ENCODE results near the gene ATR.

Gene ATR

GRCh38 chr3:142507241-142507640 lies 71.3 kb downstream of the ATR start:
- Histone ChIP-seq H3K27ac (replicated peaks) (no peak overlapping the region), H3K27me3 (ENCODE audit: insufficient read depth, poor library complexity, severe bottlenecking) (no peaks in the 10 kb centered on the region), H3K4me3 (replicated peaks; ENCODE audit: insufficient read depth, low read length) (no peak overlapping the region)
- no peak for DNase-seq (ENCODE audit: low read depth in 1 of 2, low spot score in 1 of 2)
- TF ChIP-seq CTCF (IDR thresholded peaks at IDR 0.05; ENCODE audit: insufficient read depth, low read length) = no peak
- no peak for TF ChIP-seq GABPA (IDR thresholded peaks at IDR 0.05; ENCODE audit: low read depth)
- TF ChIP-seq SPI1 (IDR thresholded peaks at IDR 0.05; ENCODE audit: borderline replicate concordance, low read depth) = no peak
- TF ChIP-seq REST (IDR thresholded peaks at IDR 0.05; ENCODE audit: insufficient replicate concordance, low read depth) = no peak
- TF ChIP-seq POLR2AphosphoS5 (IDR thresholded peaks at IDR 0.05; ENCODE audit: low read depth) = no peak

GRCh38 chr3:142502187-142502985 lies 76.1 kb downstream of the ATR start:
- no peak for DNase-seq (ENCODE audit: low read depth in 1 of 2, low spot score in 1 of 2)
- TF ChIP-seq GABPA (IDR thresholded peaks at IDR 0.05; ENCODE audit: low read depth) (no peak), SPI1 (IDR thresholded peaks at IDR 0.05; ENCODE audit: borderline replicate concordance, low read depth) (no peak), REST (IDR thresholded peaks at IDR 0.05; ENCODE audit: insufficient replicate concordance, low read depth) (no peak), CTCF (IDR thresholded peaks at IDR 0.05; ENCODE audit: insufficient read depth, low read length) (no peak), POLR2AphosphoS5 (IDR thresholded peaks at IDR 0.05; ENCODE audit: low read depth) (no peak)

GRCh38 chr3:142501004-142501926 lies 77.3 kb downstream of the ATR start:
- H3K27ac ChIP-seq (replicated peaks) = no peak overlapping the region
- TF ChIP-seq POLR2AphosphoS5 (IDR thresholded peaks at IDR 0.05; ENCODE audit: low read depth) = no peak
- no peak for TF ChIP-seq CTCF (IDR thresholded peaks at IDR 0.05; ENCODE audit: insufficient read depth, low read length)
- no peak for TF ChIP-seq GABPA (IDR thresholded peaks at IDR 0.05; ENCODE audit: low read depth)
- no peak for TF ChIP-seq REST (IDR thresholded peaks at IDR 0.05; ENCODE audit: insufficient replicate concordance, low read depth)
- TF ChIP-seq SPI1 (IDR thresholded peaks at IDR 0.05; ENCODE audit: borderline replicate concordance, low read depth) = no peak
- no peak for DNase-seq (ENCODE audit: low read depth in 1 of 2, low spot score in 1 of 2)
- H3K4me3 ChIP-seq (replicated peaks; ENCODE audit: insufficient read depth, low read length) = no peak overlapping the region
- H3K27me3 ChIP-seq (ENCODE audit: insufficient read depth, poor library complexity, severe bottlenecking) = no peaks in the 10 kb centered on the region

More at GRCh38 chr3:142502187-142502985, 76.1 kb downstream of the ATR start:
- Histone ChIP-seq H3K27me3 (ENCODE audit: insufficient read depth, poor library complexity, severe bottlenecking) (no peaks in the 10 kb centered on the region), H3K27ac (replicated peaks) (no peak overlapping the region), H3K4me3 (replicated peaks; ENCODE audit: insufficient read depth, low read length) (no peak overlapping the region)

Data from HL-60 (cell line).